Measurements from ENCODE around the gene RANBP1.
A peak's percentile ranks its signal among the peaks of the same experiment; 100 is the strongest.

Gene RANBP1

DNA sequence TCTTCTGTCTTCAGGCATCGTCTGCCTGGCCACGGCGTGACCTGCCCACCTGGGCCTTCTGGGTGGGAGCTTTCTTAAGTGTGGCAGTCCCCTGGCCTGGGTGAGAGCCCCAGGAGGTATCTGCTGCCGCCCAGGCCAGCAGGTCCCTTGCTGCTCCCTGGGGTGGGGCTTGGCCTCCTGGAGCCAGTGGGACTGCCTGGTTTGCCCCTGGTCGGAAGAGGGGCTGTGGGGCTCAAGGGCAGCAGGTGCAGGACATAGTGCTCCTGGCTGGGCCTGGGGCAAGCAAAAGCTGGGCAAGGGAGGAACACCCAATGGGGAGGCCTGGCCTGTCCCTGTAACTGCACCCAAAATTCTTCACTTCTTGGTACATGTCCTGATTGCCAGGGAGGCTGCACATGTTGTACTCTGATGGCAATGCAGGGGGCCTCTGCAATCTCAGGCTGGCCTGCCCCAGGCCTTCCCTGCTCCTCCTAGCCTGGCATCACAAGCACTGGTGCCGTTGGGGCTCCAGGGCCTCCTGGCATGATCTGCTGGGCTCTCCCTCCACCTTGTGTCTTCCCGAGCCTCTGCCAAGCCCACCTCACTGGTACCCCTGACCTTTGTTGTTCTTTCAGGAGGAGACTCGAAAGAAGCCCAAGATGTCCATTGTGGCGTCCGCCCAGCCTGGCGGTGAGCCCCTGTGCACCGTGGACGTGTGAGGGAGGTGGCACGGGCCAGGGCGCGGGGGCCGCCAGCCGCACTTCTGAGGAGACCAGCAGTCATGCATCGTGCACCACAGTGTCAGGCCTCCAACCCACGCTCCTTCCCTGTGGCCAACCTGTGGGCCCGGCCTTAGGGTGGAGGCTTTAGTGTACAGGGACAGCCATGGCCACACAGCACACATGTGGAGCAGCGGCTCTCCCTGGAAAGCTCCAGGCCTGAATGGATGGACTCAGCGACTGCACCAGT, 6.2 kb upstream of the RANBP1 start:
- no peak for DNase-seq

DNA sequence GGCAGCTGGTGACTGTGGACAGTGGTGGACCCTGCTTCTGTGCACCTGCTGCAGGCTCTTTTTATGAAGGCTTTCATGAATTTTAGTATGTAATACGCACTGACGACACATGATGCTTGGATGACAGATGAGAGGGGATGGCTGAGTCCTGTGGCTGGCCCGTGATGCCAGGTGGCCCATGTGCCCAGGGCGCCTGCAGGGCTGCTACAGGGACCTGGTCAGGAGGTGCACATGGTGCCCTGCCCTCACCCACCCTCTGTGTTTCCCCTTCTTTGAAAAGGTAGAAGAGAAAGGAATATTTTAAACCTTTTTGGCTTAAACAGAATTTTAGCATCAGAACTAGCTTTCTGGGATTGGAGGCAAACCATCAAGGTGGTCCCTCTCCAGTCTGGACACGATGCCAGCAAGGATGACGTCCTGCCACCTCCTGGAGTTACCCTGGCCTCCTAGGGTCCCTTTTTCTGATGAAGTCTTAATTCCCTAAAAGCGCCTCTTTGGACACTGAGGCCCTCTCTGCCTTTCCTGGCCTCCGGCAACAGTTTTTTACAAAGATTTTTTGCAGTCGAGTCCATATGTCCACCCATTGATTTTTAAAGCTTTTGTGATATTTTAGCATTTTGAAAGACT, 5.4 kb upstream of the RANBP1 start:
- no peak for DNase-seq

DNA sequence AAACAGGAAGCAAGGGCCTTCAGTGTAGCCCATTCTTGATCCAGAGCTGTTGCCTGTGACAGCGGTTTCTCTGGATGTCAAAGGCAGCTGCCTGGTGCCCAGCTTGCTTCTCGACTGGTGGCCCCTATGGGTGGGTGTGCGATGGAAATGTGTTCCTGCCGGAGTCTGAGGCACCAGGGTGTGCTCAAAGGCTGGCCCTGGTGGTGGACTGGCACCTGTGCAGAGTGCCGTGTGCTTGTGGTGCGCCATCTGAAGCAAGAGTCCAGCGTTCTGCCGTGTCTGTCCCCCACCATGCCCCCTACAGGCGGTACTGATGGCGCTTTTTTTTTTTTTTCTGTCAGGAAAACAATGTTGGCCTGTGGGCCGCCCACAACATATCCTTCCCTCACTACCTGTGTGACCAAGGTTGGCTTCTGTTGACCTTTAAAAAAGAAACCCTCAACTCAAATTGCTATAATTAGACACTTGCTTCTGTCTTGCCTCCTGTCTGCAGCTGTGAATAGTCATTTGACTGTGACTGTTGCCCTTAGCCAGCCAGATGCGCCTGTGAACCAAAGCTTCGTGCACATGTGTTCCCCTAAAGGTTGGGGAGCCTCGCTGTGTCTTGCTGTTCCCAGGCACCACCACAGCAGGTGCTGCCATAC, 4.7 kb upstream of the RANBP1 start:
- no peak for DNase-seq

DNA sequence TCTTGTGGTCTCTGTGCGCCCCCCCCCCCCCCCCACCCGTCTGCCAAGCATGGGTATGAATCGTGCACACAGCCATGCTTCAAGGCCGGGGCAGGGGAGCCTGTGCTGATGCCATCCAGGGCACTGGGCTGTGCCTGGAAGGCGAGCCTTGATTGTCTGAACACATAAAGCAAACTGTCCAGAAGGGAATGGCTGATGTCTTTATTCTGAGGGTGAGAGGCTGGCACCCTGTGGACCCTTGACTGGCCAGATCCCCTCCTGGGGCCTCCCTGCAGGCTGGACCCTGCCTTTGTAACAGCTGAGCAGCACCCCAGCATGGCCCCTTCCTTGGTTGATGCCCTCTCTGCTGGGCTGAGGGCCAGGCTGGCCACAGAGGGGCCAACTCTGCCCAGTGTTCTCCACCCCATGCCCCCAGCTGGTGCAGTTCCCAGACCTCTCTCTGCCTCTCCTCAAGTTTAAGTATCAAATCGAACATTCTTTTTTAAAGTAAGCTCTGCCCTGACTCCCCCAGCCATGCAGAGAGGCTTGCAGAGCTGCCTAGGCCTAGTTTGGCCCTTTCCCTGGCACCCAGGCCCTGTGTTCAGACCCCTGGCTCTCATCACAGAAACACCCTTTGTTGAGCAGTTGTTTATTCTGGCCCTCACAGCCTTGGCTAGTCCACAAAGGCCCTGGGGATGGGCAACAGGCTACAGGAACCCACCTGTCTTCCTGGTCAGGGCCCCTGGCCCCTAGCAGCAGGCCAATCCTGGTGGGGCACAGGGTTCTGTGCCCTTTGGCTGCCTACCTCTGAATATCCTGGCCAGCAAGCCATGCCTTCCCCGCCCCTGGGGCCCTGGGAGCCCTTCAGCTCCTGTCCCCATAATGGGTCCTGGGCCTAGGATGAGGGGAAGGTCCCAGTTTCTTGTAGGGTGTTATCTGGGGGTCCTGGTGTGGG, 3.9 kb upstream of the RANBP1 start:
- no peak for DNase-seq

DNA sequence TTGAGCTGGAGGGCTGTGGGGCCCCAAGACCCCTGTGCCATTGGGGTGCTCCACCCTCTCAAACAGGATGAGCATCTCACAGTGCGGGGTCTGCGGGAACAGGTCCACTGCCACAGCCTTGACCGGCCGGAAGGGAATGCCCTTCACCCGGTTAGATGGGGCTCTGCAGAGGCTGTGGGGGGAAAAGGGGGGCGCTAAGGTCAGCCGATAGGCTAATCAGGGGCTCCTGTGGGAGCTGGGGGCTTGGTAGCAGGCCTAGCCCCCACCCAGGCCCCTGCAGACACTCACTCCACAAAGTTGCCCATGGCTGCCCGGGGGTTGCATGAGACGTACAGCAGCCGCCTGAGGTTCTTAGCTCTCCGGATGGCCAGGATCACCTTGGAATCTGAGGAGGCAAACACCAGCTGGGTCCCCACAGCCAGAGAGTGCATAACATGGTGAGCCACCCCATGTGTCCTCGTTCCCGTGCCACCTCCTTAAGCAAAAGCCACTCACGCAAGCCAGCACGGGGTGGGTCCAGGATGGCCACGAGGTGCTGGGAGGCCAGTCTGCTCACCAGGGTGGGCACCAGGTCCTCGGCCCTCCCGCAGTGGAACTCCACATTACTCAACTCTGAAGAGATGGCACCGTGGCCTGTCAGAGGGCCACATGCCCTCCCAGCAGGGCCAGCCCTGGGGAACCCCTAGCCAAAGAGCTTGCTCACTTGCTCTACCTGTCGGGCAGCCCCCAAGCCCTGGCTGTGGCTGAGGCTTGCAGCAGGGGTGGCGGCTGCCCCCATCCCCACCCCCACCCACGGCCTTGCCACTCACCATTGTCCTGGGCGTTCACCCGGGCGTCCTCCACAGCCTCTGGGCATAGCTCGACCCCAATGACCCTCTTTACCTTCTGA, 3.0 kb upstream of the RANBP1 start:
- DNase-seq, result no peak

DNA sequence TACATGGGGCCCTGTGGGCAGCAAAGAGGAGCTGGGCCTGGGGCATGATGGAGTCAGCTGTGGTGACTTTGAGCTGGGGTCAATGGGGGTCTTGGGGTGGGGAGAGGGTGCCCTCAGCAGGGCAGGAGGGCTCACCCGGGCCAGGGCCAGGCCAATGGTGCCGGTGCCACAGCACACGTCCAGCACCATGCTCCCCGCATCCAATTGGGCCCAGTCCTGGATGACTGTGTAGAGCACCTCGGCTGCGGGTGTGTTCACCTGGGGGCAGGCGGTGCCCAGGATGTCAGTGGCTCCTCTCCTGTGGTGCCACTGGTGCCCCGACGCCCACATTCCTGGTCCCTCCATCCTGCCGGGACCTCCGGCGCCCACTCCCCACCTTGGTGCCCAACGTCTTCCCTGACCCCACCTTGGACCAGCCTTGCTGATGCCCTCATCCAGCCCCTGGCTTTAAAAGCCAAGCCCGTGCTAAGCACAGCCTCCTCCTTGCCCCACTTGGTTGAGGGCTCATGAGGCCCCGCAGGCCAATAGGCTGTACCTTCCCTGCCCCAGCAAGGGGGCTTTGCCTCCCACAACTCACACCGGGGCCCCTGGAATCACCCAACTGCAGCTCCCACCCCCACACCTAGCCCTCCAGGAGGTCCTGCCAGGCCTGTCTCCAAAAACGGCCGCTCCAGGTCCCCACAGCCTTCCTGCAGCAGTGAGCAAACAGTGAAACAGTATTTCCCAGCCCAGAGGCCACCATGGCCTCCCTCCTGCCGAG, 2.2 kb upstream of the RANBP1 start:
- DNase-seq, result no peak

DNA sequence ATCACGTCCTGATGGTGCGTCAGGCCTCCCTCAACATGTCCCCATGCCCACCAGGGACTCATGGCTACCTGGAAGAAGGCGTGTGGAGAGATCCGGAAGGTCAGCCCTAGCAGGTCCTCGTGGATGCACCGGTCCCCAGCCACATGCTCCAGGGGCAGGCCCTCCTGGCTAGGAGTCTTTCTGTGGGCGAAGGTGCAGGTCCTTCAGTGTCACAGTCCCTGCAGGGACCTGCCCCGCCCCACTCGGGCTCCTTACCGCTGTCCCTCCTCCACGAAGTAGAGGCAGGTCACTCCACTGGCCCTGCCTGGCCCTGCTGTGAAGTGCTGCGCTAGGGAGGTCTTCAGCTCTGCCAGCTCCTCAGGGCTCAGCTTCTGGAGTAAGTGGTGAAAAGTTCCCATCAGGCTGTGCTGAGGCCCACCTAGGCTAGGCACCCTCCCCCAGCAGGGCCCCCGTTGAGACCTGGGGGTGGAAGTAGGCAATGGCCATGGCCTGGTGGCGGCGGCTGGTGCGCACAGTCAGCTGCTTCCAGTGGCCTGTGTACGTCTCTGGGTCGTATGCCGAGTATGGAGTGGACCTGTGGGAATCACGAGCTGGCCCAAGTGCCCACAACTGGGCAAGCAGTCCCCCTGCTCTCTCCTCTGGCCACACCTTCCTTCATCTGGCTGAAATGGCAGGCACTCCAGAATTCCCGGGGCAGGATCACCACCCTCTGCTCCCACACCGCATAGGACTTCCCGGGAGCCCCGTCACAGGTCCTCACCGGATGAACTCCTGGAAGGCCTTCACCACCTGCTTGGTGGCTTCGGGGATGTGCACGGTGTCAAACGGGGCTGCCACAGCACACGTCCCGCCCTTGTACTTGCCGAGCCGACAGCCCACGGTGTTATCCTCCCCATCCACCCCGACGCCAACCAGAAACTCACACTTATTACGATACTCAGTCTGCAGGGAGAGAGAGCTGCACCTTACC, 1.1 kb upstream of the RANBP1 start:
- no peak for DNase-seq

DNA sequence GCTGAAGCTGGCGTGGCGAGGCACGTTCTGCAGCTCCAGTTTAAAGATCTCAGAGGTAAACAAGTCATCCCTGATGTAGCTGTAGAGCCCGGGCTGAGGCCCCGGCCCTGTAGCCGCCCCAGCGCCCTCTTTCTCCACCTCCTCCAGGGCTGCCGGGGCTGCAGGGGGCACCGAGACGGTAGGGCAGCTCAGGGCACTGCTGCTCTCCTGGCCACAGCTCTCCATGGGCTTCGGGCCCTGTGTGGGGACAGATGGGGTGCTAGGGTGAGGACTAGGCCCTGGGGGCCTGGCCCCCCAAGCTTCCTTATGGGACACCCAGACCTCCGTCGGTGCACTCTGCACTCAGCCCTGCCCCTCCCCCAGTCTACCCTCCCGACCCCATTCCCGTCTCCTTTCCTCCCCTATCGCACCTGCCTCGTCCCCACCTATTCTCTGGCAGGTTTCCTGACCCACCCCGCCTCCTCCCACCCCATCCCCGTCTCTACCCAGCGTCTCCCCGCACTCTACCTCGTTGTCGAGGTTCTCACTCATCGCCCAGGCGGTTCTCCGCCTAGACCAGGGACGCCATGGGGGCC, 559 bp downstream of the RANBP1 start:
- DNase-seq, result no peak

DNA sequence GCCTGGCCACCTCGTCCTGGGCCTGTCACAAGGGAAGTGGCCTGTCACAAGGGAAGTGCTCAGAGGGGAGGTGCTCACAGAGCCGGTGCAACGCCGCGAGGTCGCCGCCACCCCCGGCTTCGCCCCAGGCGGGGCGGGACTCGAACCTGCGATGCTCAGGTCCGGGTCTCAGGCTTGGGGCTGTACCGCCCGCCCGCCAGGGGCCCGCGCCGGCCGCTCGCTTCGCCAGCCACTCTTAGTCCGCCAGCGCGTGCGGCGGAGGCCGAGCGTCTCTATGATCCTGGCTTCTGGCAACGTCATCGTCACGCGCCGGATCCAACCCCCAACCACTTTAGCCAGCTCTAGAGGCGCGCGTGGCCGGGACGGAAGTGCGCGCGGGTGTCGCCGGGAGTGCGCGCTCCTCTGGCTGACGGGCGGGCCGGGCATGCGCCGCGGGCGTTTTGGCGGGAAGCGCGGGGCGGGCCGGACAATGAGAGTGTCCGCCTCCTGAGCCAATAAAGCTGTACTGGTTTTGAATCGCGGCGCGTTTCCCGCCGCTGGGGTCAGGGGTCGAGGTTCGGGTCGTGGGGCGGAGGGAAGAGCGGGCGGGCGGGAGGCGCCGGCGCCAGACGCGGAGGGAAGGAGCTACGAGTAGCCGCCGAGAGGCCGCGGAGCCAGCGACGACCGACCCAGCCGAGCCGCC, 1.2 kb downstream of the RANBP1 start, which contains the start of gene TRMT2A:
Gene TRMT2A (minus strand): TSS at position 276 of the 682 bp plus-strand sequence. CDS start 320 bp downstream, outside the sequence.
- DNase-seq, result peak; percentile 91 to 93

DNA sequence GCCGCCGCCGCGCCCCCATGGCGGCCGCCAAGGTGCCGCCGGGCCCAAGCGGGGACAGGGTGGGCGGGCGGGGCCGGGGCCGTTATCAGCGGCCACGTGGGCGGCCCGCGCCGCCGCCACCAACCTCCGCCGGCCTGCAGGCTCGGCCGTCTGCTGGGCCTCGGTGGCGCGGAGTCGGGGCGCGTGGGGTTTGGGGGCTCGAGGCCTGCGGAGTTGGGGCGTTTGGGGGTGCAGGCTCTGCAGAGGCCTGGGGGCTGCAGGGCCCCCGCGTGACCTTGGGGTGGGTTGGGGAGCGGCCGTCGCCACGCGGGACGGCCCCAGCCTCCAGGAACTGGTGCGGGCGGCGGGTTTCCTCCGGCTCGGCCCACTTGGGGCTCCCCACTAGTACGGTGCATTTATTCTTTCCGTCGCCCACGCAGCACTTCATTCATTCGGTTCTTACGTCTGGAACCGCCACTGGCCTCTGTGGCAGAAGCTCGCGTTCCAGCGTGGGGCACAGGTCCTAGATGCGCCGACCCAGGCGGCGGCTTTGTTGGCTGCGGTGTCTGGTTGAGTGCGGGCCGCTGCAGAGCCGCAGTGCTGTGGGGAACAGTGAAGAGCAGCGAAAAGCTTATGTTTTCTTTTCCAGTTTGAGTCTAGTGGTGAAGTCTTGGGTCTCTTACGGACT, 1.9 kb downstream of the RANBP1 start:
- DNase-seq, result peak in 1 of 2 experiments; percentile 6

DNA sequence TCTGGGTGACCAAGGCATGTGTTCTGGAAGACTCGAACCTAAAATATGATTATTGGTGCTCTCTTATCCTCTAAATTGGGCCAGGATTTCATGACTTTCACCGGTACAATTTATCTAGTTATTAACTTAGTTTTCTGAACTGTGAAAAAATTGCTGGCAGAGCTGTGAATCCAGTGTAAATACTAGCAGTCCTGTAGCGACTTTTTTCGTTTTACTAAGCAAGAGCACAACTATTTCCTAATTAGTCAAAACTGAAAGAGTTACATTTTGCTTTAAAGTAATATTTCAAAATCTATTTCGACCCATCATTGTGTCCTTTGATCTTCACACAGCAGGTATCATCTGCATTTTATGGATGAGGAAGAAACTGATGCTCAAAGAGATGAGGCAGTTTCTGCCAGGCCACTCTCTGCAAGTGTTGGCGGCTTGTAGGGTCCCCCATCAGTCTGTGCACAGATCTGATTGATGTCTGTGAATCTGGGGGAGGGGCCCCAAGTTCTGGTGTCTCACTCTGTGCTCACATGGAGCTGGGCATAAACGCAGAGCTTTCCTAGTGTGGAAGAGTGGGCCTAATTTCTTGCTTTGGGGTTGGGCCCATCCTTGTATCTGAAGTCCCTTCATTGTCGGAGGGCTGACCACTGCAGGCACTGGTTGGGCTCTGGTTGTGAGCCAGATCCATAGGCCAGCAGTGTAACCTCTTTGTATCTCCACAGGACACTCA, 2.6 kb downstream of the RANBP1 start:
- no peak for DNase-seq

DNA sequence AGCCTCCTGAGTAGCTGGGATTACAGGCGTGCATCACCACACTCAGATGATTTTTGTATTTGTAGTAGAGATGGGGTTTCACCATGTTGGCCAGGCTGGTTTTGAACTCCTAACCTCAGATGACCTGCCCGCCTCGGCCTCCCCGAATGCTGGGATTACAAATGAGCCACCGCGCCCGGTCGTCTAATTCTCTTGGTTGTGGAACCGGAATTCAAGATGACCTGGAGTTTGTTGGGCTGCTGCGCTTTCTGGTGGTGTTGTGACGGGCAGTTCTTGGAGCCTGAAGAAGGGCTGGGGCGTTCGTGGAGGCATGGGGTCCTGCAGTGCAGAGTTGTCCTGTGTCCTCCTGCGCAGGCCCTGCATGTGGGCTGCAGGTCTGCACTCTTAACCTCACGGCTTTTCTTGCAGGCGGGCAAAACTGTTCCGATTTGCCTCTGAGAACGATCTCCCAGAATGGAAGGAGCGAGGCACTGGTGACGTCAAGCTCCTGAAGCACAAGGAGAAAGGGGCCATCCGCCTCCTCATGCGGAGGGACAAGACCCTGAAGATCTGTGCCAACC, 6.0 kb downstream of the RANBP1 start:
- DNase-seq, result no peak

DNA sequence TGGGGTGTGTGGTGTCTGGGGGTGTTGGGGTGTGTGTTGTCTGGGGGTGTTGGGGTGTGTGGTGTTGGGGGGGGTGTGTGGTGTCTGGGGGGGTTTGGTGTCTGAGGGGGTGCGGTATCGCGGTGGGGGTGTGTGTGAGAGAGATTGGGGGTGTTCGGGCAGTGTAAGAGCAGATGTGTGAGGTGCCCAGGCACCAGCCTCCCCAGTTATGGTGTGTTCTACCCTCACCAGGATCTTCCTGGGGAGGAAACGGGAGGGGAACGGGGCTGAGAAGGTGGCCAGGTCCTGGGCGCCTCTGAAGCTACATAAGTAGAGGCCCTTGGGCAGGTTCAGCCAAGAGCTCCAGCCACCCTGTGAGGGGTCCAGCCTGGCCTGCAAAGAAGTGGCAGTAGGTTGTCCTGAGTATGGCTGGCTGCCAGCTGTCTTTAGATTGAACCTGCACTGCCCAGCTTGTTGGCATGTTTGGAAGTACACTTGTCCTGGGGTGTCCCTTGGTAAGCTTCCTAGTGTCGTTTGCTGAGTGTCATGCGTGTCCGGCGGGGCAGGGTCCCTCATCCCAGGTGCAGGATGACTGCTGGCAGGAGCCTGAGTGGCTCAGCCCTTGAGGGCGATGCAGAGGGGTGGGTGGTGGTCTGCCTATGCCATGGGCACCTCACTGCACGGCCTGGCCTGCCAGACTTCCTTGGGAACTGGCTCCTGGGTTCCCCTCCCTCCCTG, 7.6 kb downstream of the RANBP1 start:
- no peak for DNase-seq

DNA sequence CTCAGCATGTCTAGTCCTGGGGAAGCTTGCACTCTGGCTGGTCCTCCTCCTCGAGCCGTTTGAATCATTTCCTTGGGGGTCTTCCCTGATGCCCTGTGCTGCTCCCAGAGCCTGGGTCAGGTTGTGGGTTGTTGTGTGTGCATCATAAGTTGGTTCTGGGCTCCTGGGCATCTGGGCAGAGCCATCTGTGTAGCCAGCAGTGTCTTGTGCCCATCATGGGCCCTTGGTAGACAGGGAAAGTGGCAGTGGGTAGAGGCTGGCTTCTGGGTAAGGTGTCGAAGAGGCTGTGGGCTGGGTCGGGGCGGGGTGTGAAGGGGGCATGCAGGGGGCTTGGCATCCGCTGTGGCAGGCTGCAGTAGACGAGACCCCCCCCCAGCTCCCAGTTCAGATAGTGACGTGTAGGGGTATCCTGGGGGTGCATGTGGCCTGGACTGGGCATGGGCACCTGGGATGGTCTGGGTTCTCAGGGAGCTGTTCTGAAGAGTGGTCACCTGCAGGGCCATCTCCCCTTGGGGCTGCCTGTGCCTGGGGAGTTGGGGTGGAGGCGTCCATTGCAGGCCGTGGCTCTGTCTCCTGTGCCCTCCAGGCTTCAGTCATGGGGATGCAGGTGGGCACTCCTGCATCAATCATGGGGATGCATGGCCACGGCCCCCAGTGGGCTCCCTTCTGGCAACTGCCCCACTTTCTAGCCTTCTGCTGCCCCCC, 8.3 kb downstream of the RANBP1 start:
- DNase-seq, result no peak
